ENCODE measurements around the gene S100A6.

The S100A6 gene

DNA sequence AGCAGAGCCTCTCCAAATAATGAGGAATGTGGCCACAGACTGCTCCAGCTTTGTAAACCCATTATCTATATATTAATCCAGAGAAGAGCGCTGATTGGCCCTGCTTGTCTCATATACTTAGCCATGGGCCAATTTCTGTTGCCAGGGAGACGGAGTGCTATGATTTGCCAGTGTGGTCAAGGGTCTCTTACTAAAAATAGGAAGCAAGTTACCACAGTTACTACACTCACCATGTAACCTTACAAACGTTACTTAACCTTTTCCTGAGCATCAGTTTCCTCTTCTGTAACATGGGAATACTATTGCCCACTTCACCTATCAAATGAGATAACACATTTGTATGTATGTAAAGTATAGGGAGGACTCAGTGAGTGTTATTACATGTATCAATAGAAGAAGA is 37.6 kb upstream of the S100A6 start:
- H3K27ac ChIP-seq: no peak overlapping the region
- TF ChIP-seq ZFX (IDR thresholded peaks at IDR 0.05): no peak
- TF ChIP-seq, protein P1, sequence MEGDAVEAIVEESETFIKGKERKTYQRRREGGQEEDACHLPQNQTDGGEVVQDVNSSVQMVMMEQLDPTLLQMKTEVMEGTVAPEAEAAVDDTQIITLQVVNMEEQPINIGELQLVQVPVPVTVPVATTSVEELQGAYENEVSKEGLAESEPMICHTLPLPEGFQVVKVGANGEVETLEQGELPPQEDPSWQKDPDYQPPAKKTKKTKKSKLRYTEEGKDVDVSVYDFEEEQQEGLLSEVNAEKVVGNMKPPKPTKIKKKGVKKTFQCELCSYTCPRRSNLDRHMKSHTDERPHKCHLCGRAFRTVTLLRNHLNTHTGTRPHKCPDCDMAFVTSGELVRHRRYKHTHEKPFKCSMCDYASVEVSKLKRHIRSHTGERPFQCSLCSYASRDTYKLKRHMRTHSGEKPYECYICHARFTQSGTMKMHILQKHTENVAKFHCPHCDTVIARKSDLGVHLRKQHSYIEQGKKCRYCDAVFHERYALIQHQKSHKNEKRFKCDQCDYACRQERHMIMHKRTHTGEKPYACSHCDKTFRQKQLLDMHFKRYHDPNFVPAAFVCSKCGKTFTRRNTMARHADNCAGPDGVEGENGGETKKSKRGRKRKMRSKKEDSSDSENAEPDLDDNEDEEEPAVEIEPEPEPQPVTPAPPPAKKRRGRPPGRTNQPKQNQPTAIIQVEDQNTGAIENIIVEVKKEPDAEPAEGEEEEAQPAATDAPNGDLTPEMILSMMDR (conservative IDR thresholded peaks at IDR 0.05): no peak

DNA sequence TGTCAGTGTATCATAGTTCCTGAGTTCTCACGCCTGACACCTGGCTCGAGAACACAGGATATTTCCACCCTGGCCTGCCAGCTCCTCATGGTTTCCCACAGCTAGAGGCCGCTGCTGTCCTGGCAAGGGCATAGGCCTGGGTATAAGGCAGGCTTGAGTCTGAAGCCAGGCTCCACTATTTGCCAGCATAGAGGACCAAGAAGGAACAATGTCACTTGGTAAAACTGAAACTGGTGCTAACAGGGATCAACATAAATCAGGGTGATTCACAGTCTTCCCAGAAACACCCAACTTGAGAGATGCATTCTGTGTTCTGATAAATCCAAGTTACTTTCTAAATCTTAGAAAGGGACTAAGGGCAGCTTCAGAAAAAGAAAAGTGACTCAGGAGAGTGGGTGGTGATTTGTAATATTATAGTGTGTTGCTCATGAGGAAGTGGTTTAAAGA is 36.8 kb upstream of the S100A6 start:
- TF ChIP-seq, protein P1 (conservative IDR thresholded peaks at IDR 0.05): peak; percentile 73
- TF ChIP-seq ZFX (IDR thresholded peaks at IDR 0.05): no peak
- H3K27ac ChIP-seq: no peak overlapping the region

DNA sequence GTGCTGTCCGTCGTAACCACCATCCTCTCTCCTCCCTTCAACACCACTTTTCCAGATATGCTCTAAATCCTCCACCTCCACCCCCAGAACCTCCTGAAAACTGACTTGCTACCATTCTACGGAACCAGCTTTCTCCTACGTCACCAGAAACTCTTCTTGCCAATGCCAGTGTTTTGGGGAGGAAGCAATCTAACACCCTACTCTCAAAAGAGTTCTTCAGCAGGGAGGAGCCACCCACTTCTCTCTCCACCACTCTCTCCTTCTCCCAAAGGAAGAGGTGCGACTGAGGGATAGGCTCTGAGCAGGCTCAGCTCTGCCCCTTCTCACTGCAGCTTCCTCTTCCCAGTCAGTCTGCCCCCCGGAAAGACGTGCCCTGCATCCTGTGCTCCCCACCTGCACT is 35.9 kb upstream of the S100A6 start:
- no peak overlapping the region for H3K27ac ChIP-seq
- TF ChIP-seq, protein P1 (conservative IDR thresholded peaks at IDR 0.05): no peak
- TF ChIP-seq ZFX (IDR thresholded peaks at IDR 0.05): no peak

DNA sequence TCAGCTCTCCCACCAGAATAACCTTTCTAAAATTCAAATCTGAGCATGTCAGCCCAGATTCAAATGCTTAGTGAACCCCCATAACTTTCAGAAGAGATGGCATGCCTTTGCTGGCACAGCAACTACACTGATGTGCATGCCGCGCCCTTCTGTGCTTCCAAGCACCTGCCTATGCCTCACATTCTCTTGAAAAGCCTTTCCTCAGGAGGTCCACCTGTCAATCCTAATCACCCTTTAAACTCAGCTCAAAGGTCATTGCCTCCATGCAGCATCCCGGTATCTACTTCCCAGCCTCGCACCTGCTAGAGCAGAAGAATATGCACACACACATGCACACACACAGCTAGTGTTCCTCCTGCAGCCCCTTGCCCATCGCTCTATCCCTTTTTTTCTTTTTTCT is 35.1 kb upstream of the S100A6 start:
- no peak for TF ChIP-seq ZFX (IDR thresholded peaks at IDR 0.05)
- TF ChIP-seq, protein P1 (conservative IDR thresholded peaks at IDR 0.05): no peak
- no peak overlapping the region for H3K27ac ChIP-seq

DNA sequence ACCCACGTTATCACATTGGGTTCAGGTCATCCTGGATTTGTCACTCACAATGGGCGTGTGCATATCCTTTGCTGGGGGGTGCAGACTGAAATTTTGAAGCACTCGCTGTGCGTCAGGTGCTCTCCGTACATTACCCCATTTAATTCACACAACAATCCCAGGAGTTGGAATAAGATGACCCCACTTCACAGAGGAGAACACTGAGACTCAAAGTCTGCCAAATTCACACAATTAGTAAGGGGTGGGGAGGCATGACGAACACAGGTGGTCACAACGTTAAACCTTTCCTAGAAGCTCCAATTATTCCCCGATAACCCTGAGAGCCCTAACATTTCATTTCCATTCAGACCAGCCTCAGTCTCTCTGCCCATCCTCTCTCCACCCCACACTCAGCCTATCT is 33.7 kb upstream of the S100A6 start:
- TF ChIP-seq, protein P1 (conservative IDR thresholded peaks at IDR 0.05): no peak
- no peak for TF ChIP-seq ZFX (IDR thresholded peaks at IDR 0.05)
- H3K27ac ChIP-seq: no peak overlapping the region

DNA sequence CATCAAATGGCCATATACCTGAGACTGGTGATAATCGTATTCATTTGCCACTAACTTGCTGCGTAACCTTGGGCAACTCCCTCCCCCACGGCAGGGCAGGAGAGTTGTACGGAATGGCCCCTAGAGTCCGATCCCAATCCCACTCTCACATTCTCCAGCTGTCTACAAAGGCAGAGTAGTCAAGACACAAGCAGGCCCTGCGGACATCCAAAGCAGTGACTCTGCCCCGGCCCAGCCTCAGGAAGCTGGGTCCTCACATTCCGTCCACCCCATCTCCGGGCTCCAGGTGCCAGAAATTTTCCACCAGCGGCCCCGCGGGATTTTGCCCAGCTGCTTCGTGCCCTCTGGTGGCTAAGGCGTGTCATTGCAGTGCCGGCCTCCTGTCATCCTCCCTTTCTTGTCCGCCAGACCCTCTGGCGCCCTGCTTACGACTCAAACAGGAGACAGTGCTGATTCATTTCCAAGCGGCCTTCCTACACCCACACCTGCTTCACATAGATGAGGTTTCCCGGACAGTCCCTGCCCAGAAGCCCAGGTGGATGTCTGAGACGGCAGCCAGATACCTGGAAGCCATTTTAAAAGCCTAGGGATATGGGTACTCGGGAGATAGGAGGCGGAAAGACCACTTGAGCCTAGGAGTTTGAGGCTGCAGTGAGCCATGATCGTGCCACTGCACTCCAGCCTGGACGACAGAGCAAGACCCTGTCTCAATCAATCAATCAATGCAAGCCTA is 32.7 kb upstream of the S100A6 start:
- H3K27ac ChIP-seq: peak overlapping the region; percentile 12; the same call in 1 of the 2 replicates
- TF ChIP-seq, protein P1 (conservative IDR thresholded peaks at IDR 0.05): peak; percentile 98
- TF ChIP-seq ZFX (IDR thresholded peaks at IDR 0.05): no peak

DNA sequence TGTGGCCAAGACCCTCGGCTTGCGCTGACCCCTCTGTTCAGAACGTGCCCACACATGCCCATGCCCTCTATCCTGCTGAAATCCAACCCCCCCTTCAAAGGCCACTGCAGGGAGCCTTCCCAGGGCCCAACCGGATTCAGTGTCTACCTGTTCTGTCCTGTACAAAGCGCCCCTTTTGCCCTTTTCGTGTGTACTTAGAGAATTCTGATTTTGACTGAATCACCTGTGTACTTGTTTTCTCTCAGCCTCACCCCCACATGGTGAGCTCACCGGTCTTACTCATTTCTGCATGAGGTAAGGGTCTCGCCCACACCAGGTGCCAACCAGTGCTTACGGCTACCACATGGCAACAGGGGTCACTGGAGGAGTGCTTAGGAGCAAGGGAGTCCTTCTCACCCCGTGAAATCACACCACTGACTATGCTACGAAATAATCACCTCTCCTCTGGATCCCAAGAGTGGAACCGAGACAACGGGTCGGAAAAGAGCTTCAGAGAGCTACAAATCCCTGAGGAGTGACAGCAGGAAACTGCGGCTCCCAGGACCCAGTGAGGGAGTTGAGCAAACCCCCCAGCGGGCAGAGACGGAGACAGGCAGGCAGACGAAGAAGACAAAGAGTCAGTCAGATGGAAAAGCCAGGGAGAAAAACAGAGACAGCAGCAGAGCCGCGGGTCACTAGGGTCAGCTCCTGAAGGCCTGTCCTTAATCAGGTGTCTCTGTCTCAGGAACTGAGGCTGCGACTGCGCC is 32.0 kb upstream of the S100A6 start:
- H3K27ac ChIP-seq: no peak overlapping the region

More for the DNA sequence above, 32.0 kb upstream of the S100A6 start:
- TF ChIP-seq ZFX (IDR thresholded peaks at IDR 0.05): no peak
- TF ChIP-seq, protein P1 (conservative IDR thresholded peaks at IDR 0.05): no peak

Data from C4-2B (cell line).